ENCODE data around the gene WNT7A. TPM values are rescaled to one million over a fixed set of nuclear protein-coding genes. Genes with fewer than 3 reads are reported as not detected.

WNT7A gene
- total RNA-seq, 1 experiment from 2014 or later: not detected

DNA sequence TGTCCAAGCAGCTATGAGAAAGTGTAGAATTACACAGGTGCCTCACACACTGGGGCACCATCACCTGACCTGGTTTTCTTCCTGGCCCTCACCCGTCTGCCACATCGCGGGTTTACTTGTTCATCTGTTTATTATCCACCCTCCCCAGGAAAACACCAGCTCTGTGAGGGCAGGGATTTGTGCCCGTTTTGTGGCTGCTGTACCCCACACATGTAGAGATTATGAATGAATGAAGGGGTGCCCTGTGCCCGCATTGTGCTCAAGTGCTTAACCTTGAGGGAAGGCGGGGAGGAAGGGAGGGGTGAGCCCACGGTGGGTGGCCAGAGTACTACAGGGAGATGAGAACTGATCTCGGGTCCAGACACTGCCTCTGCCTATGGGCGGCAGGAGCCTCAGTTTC lies 108.4 kb downstream of the WNT7A start:
- no peak for DNase-seq (ENCODE audit: low spot score)

DNA sequence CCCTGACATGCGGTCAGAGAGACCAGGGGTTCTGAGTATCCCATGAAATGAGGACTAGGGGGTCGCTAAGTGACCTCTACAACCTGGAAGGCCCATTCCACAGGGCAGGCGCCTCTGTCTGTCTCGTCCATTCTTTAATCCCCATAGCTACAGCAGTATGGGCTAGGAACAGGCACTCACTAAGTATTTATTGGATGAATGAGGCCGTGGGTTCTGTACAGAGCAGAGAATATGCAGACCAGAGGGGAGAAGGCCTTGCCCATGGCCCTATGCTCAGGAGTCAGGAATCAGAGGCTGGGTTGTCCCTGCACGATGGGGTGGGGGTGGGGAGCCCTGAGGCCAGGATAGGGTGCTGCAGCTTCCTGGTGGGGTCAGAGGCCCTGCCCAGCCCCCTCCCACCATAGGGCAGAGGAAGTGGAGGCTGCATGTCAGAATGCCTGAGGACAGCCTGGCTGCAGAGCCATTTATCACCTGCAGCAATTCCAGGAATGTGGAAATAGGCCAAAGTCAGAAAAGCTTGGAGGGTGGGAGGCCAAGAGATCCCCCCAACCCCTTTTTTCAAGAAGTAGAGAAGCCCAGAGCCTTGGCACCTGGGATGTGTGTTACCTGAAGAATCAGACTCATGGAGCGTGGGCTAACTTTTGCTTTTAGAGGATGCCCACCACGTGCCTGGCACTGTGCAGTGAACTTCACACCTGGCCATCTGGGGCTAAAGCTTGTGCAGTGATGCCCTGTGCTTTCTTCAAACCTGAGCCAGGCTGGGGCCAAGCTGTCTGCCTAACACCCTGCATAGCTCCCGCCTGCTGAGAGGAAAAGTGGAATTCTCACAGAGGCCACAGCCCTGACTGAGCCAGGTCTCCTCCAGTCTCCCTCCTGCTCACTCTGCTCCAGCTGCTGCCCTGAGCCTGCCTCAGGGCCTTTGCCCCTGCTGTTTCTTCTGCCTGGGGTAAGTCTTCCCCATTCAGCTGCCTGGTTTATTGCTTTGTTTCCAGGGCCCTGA lies 109.4 kb downstream of the WNT7A start:
- DNase-seq (ENCODE audit: low spot score): no peak

DNA sequence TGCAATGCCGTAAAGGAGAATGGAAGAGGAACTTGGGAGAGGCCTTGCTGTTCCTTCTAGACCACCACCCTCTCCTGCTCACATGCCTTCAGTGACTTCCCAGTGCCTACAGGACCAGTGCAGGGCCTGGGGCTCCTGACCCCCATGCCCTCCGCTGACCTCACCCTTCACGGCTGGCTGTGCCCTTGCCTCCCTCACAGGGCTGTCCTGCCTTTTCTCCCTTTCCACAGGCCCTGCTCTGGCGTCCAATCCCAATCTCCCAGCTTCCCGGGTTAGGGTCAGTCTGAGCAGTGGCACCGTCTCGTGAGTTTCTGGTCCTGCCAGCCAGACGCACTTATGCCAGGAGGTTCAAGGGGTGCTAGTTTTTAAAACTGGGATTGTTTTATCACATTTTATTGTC lies 110.4 kb downstream of the WNT7A start:
- no peak for DNase-seq (ENCODE audit: low spot score)

DNA sequence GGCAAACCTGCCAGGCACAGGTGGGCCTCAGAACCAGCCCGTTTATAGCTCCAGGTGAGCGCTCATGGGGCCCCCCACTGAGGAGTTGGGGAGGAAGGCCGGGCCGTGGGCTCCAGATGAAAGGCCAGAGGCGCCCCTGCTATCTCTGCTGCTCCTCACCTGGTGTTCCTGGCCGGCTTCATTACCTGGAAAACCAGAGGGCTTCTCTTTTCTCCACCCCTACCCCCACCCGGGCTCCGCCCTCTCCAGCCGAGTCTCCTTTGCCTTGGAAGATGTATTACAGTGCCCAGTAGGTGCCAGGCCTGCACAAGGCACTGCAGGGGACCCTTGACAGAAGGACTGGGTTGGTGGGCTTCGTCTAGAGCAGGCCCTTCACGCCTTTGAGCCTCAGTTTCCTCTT lies 111.4 kb downstream of the WNT7A start:
- DNase-seq (ENCODE audit: low spot score): no peak

DNA sequence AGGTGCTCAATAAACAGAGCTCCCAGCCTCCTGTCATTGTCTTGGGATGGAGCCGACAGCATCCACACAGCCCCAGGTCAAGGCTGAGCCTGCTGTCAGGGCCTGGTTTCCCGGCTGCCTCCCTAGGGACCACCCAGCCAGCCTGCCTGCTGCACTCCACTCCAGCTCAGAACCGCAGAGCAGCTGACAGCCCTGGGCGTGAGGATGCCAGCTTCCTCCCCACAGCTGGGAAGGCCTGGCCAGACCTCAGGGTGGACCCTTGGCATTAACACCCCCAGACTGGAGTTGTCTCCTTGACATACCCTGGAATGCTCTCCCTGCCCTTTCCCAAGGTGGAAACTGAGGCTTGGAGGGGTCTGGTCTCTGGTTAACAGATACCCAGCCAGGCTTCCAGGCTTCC lies 112.0 kb downstream of the WNT7A start:
- DNase-seq (ENCODE audit: low spot score): no peak

DNA sequence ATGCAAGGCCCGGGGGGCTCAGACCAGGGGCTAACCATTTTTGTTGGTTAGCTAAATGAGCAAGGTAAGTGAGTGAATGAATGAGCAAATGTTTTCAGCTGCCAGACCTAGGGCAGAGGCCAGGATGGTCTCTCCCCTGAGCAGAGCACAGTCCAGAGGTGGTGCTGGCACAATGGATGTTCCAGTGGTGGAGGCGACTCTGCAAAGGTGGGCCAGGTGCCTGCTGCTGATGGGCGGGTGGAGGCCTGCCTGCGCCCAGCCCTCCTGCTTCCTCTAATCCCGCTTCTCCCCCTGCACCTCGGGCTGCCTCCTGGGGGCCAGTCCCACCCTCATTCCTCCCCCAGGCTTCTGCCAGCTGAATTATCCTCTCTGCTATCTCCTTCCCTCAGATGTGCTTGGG lies 112.8 kb downstream of the WNT7A start:
- DNase-seq (ENCODE audit: low spot score): no peak

Other genes starting within 250 kb of the WNT7A start
- gene CHCHD4, start 244.8 kb upstream of the WNT7A start, total RNA-seq (2014; rRNA removed; shearing (Covaris generic)): 32.7 and 36.3 TPM in 2 replicates
- gene TMEM43, start 245.0 kb upstream of the WNT7A start, total RNA-seq (2014; rRNA removed; shearing (Covaris generic)): 75.6 and 79.7 TPM in 2 replicates